NB4 (cell line): Measurements from ENCODE around the gene GOLGA8A.

Source experiments
- DNase-seq: peaks from one replicate; pipeline ENCODE4 v3.0.0; 2010; ENCODE audit warnings: low read depth
- H3K4me3 ChIP-seq: one replicate; pipeline ENCODE4 v1.5.1; 2011; ENCODE audit warnings: mild to moderate bottlenecking, low read depth, low read length, moderate library complexity
- CTCF ChIP-seq: IDR thresholded peaks from one replicate; pipeline ENCODE4 v1.5.1; 2012; ENCODE audit warnings: low read depth, low read length
- MAX ChIP-seq: IDR thresholded peaks from 2 replicates; pipeline ENCODE4 v1.6.1; 2011; ENCODE audit warnings: low read depth, low read length
- MYC ChIP-seq: IDR thresholded peaks from 2 replicates; pipeline ENCODE4 v1.6.1; 2011; ENCODE audit warnings: low read depth, low read length
- POLR2A ChIP-seq: IDR thresholded peaks from 2 replicates; pipeline ENCODE4 v1.6.1; 2011; ENCODE audit warnings: mild to moderate bottlenecking; ENCODE audit not compliant: insufficient read length; ENCODE audit errors: extremely low read depth

GOLGA8A gene

GRCh38 chr15:34437687-34438086, at the start of gene GOLGA8A:
GOLGA8A (minus strand) TSS chr15:34437808; CDS start chr15:34389691, 48,117 bp downstream.
- DNase-seq, result peak; percentile 89

GRCh38 chr15:34483644-34484043, 46.0 kb upstream of the GOLGA8A start:
- DNase-seq, result no peak
- no peak for TF ChIP-seq CTCF
- no peak for TF ChIP-seq MYC
- no peak for TF ChIP-seq POLR2A
- no peak for TF ChIP-seq MAX
- no peak overlapping the region for H3K4me3 ChIP-seq

More at GRCh38 chr15:34437687-34438086, at the start of gene GOLGA8A:
- H3K4me3 ChIP-seq, result peak within 1 kb of the TSS; percentile 75
- TF ChIP-seq MAX (peak; percentile 93), MYC (peak; percentile 89), POLR2A (peak; percentile 18), CTCF (no peak)

- H3K4me3 ChIP-seq, result no peak overlapping the region
- TF ChIP-seq MAX, result no peak
- no peak for TF ChIP-seq MYC
- no peak for TF ChIP-seq CTCF
- TF ChIP-seq POLR2A, result no peak
- DNase-seq, result no peak
Measured at GRCh38 chr15:34481370-34481769, 43.8 kb upstream of the GOLGA8A start.

- TF ChIP-seq CTCF (no peak), POLR2A (no peak), MYC (no peak), MAX (no peak)
- no peak for DNase-seq
- H3K4me3 ChIP-seq, result no peak overlapping the region
Measured at GRCh38 chr15:34473840-34474239, 36.2 kb upstream of the GOLGA8A start.

- DNase-seq, result no peak
- no peak overlapping the region for H3K4me3 ChIP-seq
- TF ChIP-seq MAX (no peak), POLR2A (no peak), CTCF (no peak), MYC (no peak)
Measured at GRCh38 chr15:34472947-34473346, 35.3 kb upstream of the GOLGA8A start.

GRCh38 chr15:34470892-34471291, 33.3 kb upstream of the GOLGA8A start:
- no peak for DNase-seq
- no peak overlapping the region for H3K4me3 ChIP-seq
- TF ChIP-seq MAX, result no peak
- TF ChIP-seq MYC, result no peak
